Endodermal cell (in vitro differentiated cells): ENCODE measurements around the gene TFRC. TPM values are rescaled to one million over a fixed set of nuclear protein-coding genes. Genes with fewer than 3 reads are reported as not detected.
"Not testable (repeated sequence)": the region's sequence is repeated elsewhere in the genome, so short reads cannot be mapped to it uniquely, and the experiment has no call there.

ENCODE experiments used
- DNase-seq: peaks from one replicate; pipeline ENCODE4 v3.0.0-alpha.2; 2017
- H3K27ac ChIP-seq: 2 replicates; pipeline ENCODE4 v1.5.1; 2013; ENCODE audit warnings: mild to moderate bottlenecking, low read depth, low read length, moderate library complexity
- H3K27me3 ChIP-seq: 2 replicates; pipeline ENCODE4 v1.6.1; 2013; ENCODE audit warnings: mild to moderate bottlenecking, low read length, moderate library complexity; ENCODE audit not compliant: insufficient read depth, control insufficient read depth, poor library complexity, severe bottlenecking
- H3K36me3 ChIP-seq: 2 replicates; pipeline ENCODE4 v1.7.0; 2013; ENCODE audit warnings: mild to moderate bottlenecking, low read length, moderate library complexity; ENCODE audit not compliant: control insufficient read depth, insufficient read depth
- H3K4me1 ChIP-seq: one replicate; pipeline ENCODE4 v1.7.0; 2013; ENCODE audit warnings: low read length; ENCODE audit not compliant: control insufficient read depth, insufficient read depth
- H3K4me3 ChIP-seq: 2 replicates; pipeline ENCODE4 v1.5.1; 2013; ENCODE audit warnings: mild to moderate bottlenecking, low read length, moderate library complexity
- H3K9ac ChIP-seq: 2 replicates; pipeline ENCODE4 v1.6.1; 2013; ENCODE audit warnings: mild to moderate bottlenecking, low read length, moderate library complexity; ENCODE audit not compliant: poor library complexity, severe bottlenecking; ENCODE audit errors: extremely low read depth
- H3K9me3 ChIP-seq: 2 replicates; pipeline ENCODE4 v1.6.1; 2013; ENCODE audit warnings: mild to moderate bottlenecking, low read length, moderate library complexity; ENCODE audit not compliant: control insufficient read depth
- H3K27ac Mint-ChIP-seq: 2 replicates; pipeline ENCODE4 v1.8.0; 2020; ENCODE audit warnings: mixed read lengths
- H3K27me3 Mint-ChIP-seq: 2 replicates; pipeline ENCODE4 v1.8.0; 2021; ENCODE audit warnings: mild to moderate bottlenecking, mixed read lengths; ENCODE audit not compliant: insufficient read depth
- H3K36me3 Mint-ChIP-seq: 2 replicates; pipeline ENCODE4 v1.8.0; 2020; ENCODE audit warnings: low read depth, mixed read lengths
- H3K4me1 Mint-ChIP-seq: 2 replicates; pipeline ENCODE4 v1.8.0; 2020; ENCODE audit warnings: mixed read lengths
- H3K4me3 Mint-ChIP-seq: 2 replicates; pipeline ENCODE4 v1.8.0; 2020; ENCODE audit warnings: mild to moderate bottlenecking, moderate library complexity, mixed read lengths
- H3K9me3 Mint-ChIP-seq: 2 replicates; pipeline ENCODE4 v1.8.0; 2020; ENCODE audit warnings: mild to moderate bottlenecking, mixed read lengths
- WGBS, 2 experiments: methylation state at CpG; one replicate each; pipeline versions ENCODE4 v1.1.5 to v1.1.7; 2013; ENCODE audit warnings: missing lambda C conversion rate in 2 of 2, mixed read lengths in 1 of 2; ENCODE audit not compliant: insufficient coverage in 1 of 2, insufficient read length in 1 of 2; 5-methylcytosine and 5-hydroxymethylcytosine counted together
- total RNA-seq, 2 donors: library from RNA; stranded (reverse); fragmentation: NEBNext Ultra II Directional in 1 of 2; extraction: Animal tissue kit (Norgen Biotek cat#: 25700) in 1 of 2; gene quantifications; 2 replicates in 1 of 2; 3 replicates in 1 of 2; pipeline ENCODE4 v1.2.1, GENCODE V29; 2021
- TF ChIP-seq, protein P1 (sequence below): fragments of 200-600 bp; sonication (generic); conservative IDR thresholded peaks from 2 replicates; pipeline ENCODE4 v1.5.0; 2021; ENCODE audit warnings: antibody characterized with exemption, mild to moderate bottlenecking

TFRC gene
- total RNA-seq, 2 donors from 2014 or later, result 69.0 to 90.0 TPM

DNA sequence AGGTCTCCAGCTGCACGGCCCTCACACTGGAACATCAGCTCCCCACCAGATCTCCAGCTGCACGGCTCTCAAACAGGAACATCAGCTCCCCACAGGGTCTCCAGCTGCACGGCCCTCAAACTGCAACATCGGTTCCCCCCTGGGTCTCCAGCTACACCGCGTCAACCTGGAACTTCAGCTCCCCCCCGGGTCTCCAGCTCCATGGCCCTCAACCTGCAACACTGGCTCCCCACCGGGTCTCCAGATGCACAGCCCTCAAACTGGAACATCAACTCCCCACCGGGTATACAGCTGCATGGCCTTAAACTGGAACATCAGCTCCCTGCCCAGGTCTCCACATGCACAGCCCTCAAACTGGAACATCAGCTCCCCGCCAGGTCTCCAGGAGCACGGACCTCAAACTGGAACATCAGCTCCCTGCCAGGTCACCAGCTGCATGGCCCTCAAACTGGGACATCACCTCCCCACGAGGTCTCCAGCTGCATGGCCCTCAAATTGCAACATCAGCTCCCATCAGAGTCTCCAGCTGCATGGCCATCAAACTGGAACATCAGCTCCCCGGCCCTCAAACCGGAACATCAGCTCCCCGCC lies 81.4 kb downstream of the TFRC start:
- not testable (repeated sequence) for H3K4me1 ChIP-seq, H3K4me3 ChIP-seq, H3K4me3 Mint-ChIP-seq, H3K9ac ChIP-seq, H3K36me3 Mint-ChIP-seq, DNase-seq, H3K9me3 Mint-ChIP-seq, H3K9me3 ChIP-seq, H3K36me3 ChIP-seq, H3K27ac Mint-ChIP-seq, H3K27me3 ChIP-seq, H3K4me1 Mint-ChIP-seq, H3K27ac ChIP-seq
- WGBS, 2 experiments, result 88 to 93% methylated on average over 4 to 15 of the region's 15 CpGs
- H3K27me3 Mint-ChIP-seq, result peaks cover 28% of the 10 kb centered on the region

DNA sequence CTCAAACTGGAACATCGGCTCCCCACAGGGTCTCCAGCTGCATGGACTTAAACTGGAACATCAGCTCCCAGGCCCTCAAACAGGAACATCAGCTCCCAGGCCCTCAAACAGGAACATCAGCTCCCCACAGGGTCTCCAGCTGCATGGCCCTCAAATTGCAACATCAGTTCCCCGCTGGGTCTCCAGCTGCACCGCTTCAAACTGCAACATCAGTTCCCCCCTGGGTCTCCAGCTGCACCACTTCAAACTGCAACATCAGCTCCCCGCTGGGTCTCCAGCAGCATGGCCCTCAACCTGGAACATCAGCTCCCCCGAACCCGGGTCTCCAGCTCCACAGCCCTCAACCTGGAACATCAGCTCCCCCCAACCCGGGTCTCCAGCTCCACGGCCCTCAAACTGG lies 82.0 kb downstream of the TFRC start:
- Mint-ChIP-seq H3K27me3 (peaks cover 30% of the 10 kb centered on the region), H3K9me3 (no peaks in the 10 kb centered on the region), H3K27ac (no peak overlapping the region), H3K4me3 (no peak overlapping the region), H3K4me1 (no peaks in the 10 kb centered on the region), H3K36me3 (peaks cover 2% of the 10 kb centered on the region)
- TF ChIP-seq, protein P1, sequence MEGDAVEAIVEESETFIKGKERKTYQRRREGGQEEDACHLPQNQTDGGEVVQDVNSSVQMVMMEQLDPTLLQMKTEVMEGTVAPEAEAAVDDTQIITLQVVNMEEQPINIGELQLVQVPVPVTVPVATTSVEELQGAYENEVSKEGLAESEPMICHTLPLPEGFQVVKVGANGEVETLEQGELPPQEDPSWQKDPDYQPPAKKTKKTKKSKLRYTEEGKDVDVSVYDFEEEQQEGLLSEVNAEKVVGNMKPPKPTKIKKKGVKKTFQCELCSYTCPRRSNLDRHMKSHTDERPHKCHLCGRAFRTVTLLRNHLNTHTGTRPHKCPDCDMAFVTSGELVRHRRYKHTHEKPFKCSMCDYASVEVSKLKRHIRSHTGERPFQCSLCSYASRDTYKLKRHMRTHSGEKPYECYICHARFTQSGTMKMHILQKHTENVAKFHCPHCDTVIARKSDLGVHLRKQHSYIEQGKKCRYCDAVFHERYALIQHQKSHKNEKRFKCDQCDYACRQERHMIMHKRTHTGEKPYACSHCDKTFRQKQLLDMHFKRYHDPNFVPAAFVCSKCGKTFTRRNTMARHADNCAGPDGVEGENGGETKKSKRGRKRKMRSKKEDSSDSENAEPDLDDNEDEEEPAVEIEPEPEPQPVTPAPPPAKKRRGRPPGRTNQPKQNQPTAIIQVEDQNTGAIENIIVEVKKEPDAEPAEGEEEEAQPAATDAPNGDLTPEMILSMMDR, result no peak
- Histone ChIP-seq H3K27me3 (no peaks in the 10 kb centered on the region), H3K36me3 (no peaks in the 10 kb centered on the region), H3K4me3 (no peak overlapping the region), H3K9me3 (no peaks in the 10 kb centered on the region), H3K4me1 (no peaks in the 10 kb centered on the region), H3K27ac (no peak overlapping the region), H3K9ac (no peak overlapping the region)
- 82 to 93% methylated on average over 3 to 8 of the region's 8 CpGs for WGBS, 2 experiments
- DNase-seq, result no peak

Other genes starting within 250 kb of the TFRC start
- gene TNK2, start 173.5 kb downstream of the TFRC start, total RNA-seq, result 10 to 100 TPM; 53.2 to 85.7 TPM
- gene ZDHHC19, start 129.3 kb upstream of the TFRC start, total RNA-seq, result under 1 TPM in 1 of 2 donors, not detected in 1; 0.86 TPM
- gene SLC51A, start 134.4 kb upstream of the TFRC start, total RNA-seq, result 1 to 10 TPM; 1.9 to 2.0 TPM
- gene PCYT1A, start 205.6 kb upstream of the TFRC start, total RNA-seq, result 10 to 100 TPM; 30.2 to 32.5 TPM
- 10 to 100 TPM; 22.6 to 45.5 TPM for gene DYNLT2B, start 236.2 kb upstream of the TFRC start, total RNA-seq